GM21723 (cell line): ENCODE results near the gene FRMPD4.
"Not testable (repeated sequence)": the region's sequence is repeated elsewhere in the genome, so short reads cannot be mapped to it uniquely, and the experiment has no call there.

Experiments
- ATAC-seq: cut with Tn5 transposase; IDR thresholded peaks from one replicate; pipeline ENCODE4 v1.9.1; 2021; ENCODE audit warnings: mild to moderate bottlenecking, moderate library complexity; ENCODE audit not compliant: unreplicated experiment

FRMPD4 gene

DNA sequence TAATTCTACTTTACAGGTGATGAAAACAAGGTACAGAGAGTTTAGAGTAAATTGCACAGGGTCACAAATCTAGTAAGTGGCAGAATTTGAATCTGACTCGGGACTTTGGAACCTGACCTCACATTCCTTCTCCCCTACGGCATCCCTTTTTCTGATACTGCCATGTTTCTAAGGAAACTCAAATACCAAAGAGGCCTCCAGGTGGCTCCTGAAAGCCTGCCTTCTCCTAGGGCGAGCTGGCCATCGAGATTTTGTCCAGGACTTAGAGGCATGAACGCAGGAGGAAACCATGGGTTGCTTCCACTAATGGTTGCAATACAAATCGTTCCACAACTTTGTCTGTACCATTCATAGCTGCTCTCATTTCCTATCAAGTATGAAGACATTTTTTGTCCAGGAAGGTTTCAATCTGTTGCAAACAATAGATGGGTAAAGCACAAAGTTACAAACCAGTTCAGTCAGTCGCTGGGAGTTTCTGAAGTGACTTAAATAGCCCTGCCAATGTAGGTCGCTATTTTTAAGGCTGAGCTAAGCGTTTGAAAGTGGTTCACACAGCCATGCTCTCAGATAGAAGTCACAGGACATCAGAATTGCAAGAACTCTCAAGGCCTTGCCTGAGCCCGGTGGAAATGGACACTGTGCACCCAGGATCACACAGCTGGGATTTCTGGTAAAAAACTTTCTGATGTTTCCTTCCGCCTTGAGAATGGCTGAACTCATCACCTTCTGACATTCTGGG lies 356.3 kb downstream of the FRMPD4 start:
- no peak for ATAC-seq

DNA sequence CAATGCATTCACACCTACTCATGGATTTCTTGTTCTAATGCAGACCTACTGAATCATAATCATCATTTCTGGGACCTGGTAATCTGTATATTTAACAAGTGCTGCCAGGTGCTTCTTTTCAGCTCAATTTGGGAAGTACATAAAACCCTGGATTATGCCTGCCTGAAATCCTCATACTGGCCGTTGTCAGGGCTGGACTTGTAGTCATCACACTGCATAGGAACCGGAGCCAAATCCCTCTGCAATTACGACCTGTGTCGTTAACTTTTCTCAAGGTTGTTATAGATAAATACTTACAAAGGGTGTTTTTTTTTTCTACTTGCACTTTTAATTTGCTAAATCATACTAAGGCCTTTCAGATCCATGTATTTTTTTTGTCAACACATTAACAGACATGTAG lies 358.1 kb downstream of the FRMPD4 start:
- ATAC-seq = no peak

DNA sequence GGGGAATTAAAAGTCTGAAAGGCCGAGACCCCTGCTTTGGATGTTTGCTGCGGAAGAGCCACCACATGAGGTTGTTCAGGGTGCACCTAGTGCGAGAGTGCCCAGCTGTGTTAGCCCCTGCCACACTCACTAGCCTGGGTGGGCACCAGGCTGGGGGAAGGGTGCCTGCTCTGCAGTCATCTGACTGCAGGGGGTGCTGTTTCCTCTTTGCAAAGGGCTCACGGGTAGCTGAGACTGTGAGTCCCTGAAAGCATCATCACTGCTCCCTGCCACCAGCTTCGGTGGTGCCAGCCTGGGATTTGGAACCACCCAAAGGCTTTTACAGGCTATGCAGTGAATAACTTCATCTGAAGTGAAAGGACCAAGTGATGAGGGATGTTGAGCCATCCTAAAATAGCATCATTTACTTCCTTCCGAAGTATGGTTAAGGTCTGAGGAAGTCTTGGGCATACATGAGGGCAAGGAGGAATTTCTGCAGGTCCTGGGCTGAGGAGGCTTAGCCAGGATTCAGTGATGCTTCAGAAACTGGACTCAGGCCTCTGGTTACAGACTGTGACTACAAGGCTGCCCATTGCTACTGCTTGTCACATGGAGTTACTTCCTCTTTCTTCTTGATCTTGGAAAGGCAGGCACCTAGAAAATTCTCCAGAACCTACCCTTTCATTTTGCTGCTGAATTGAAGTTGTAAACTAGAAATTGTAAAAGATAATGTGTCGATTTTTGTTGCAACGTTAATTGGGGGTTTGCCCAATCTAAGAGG lies 359.7 kb downstream of the FRMPD4 start:
- no peak for ATAC-seq

DNA sequence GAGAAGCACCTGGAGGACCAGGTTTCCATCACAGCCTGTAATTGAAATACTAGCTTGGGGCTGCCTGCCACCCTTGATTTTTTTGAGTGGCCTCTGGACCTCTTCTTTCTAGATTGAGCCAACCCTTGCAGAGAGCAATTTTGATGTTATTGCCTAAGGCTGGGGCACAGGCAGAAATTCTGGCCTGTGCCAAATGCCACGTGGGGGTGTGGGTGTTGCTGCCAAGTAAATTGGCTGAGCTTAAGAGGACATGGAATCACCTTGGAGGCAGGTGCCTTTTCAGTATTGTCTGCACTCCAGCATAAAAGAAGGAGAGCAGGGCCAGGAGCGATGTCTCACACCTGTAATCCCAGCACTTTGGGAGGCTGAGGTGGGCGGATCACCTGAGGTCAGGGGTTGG lies 366.9 kb downstream of the FRMPD4 start:
- no peak for ATAC-seq

DNA sequence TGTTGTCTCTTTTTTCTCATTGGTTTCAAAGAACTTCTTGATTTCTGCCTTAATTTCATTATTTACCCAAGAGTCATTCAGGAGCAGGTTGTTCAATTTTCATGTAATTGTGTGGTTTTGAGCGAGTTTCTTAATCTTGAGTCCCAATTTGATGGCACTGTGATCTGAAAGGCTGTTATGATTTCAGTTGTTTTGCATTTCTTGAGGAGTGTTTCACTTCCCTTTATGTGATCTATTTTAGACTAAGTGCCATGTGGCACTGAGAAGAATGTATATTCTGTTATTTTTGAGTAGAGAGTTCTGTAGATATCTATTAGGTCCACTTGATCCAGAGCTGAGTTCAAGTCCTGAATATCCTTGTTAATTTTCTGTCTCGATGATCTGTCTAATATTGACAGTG lies 377.1 kb downstream of the FRMPD4 start:
- peak; percentile 93 for ATAC-seq

DNA sequence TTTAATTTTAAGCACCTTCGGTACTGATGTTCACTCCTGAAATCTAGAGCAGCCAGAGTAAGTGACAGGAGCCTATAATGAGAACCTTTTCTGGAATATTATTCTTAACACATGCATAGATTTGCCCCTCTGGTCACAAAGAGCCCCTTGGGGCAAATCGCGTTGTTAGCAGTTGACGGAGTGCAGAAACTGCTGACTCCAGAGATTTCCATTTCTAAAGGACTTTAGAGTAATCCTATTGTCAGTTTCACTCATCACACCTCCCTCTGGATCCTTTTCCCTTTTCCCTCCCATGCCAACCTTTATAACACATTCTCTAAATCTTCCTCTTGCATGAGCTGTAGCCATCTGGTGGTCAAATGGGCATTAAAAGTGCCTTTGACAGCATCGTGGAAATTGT lies 388.0 kb downstream of the FRMPD4 start:
- ATAC-seq = no peak

DNA sequence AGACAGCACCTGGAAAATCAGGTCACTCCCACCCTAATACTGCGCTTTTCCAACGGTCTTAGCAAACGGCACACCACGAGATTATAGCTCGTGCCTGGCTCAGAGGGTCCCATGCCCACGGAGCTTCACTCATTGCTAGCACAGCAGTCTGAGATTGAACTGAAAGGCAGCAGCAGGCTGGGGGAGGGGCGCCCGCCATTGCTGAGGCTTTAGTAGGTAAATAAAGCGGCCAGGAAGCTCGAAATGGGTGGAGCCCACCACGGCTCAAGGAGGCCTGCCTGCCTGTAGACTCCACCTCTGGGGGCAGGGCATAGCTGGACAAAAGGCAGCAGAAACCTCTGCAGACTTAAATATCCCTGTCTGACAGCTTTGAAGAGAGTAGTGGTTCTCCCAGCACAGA lies 399.8 kb downstream of the FRMPD4 start:
- not testable (repeated sequence) for ATAC-seq

DNA sequence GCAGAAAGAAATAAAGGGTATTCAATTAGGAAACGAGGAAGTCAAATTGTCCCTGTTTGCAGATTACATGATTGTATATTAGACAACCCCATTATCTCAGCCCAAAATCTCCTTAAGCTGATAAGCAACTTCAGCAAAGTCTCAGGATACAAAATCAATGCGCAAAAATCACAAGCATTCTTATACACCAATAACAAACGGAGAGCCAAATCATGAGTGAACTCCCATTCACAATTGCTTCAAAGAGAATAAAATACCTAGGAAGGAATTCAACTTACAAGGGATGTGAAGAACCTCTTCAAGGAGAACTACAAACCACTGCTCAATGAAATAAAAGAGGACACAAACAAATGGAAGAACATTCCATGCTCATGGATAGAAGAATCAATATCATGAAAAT lies 404.0 kb downstream of the FRMPD4 start:
- not testable (repeated sequence) for ATAC-seq

DNA sequence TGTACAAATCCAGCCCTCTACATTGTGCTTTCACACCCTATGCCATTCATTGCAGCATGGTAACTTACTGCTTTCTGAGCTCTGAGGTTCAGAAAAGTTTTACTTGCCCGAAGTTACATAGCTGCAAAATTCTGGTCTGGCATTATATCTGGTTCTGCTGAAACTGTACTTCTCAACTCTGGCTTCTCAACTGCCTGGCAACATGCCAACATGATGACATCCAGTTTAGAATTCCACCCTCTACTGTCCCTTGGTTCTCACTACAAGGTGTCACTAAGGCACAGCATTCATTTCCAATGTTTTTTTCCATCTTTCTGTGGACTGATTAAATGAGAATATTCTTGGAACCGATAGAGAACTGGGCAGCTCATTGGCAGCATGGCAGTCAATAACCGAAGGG lies 410.1 kb downstream of the FRMPD4 start:
- ATAC-seq = no peak

DNA sequence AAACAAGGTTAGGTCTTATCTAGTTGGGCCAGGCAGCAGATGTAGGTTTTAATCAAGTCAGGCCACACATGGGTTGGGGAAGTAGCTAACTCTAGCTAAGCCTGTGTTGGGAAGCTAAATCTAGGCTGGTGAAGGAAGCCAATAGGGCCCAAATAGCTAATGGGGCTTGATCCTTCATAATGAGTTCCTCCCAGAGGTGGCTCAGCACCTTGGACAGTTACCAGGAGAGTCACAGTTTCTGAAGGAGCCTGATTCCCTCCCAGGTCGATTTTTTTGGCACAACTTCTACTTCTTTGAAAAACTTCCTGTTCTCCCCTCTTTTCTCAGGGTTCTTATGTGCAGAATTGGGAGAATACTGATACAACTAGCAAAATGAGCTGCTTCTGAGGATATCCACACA lies 410.5 kb downstream of the FRMPD4 start:
- no peak for ATAC-seq

DNA sequence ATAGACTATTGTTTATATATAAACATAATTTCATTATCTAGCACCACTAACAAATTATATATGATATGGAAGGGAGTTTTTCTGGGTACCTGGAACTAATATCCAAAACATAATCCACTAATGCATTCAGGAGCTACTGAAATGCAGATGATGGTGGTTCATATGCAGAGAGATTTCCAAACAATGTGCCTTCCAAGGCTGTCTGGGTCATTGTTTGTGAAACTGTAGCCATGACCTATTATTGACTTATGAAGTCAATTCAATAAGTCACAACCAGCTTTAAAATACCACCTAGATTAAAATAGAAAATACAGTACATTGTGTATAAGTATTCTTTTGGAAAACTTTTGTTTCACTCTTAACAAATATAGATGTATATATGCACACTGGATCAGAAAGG lies 415.9 kb downstream of the FRMPD4 start:
- ATAC-seq = no peak

DNA sequence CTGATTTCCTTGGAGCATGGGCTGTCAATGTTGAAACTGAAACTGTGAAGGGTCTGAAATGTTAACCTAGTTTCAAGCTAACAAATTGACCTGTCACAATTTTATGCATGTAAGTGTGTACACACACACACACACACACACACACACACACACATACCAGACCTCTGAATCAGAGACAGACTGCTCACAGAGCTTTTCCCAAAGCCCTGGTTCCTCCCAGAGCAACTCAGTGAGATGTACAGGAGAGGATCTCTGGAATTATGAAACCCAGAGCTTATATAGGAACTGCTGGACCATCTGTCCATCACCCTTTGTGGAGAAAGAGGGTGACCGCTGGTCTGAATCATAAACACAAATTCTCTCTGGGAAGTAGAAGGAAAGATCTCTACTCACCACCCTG lies 424.8 kb downstream of the FRMPD4 start:
- ATAC-seq = no peak

DNA sequence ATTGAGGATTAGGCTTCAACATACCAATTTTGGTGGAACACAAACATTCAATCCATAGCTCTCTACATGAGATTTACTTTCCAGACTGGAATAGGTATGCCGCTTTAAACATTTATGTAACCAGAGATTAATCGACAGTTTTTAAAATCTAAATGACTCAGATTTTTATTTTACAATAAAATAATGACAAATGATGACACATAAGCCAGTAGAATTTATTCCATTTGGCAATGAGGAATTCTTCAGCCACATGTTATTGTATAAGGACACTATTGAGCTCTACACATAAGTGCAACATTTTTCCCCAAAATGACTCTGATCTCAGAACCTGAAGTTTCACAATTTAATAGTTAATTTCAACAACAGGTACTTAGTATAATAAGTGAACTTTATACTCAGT lies 425.9 kb downstream of the FRMPD4 start:
- ATAC-seq = no peak

DNA sequence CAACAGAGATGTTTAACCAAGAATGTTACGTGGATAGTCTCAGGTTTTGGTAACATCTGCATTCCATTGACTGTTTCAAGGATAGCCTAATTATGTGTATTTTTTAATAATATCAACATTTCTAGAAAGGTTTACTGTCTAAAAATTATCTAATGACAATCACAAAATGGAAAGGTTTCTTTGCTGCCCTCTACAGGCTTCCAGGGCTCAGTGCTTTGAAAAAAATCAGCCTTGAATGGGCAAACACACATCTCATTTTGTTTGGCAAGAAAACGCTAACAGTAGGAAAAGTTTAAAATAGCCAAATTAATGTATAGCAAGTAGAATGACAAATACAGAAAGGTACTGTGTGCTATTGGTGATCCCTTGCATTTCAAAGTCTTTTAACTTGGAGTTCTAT lies 429.6 kb downstream of the FRMPD4 start:
- no peak for ATAC-seq

DNA sequence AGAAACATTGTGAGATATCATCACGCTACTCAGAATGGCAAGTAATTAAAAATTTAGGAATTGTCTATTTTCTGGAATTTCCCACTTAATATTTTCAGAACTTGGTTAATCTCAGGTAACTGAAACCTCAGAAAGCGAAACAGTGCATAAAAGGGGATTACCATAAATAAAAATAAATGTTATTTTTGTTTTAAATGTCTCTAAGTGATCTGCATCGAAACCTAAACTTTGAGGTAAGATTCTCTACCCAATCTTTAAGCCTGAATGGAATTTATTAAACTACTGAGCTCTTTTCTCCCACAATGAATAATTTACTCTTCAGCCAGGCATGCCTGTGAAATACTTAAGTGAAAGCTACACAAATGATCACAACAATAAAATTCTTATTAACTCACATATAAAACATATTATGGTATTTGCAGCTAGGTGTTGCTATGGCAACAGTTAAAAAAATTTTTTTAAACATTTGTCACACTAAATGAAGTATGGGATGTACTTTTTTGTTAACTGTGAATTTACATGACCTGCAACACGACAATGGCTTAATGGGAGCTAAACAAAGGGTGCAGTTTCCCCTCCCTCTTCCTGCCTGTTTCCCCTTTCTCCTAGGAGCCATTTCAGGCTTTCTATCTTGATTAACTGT lies 432.7 kb downstream of the FRMPD4 start:
- ATAC-seq = no peak

DNA sequence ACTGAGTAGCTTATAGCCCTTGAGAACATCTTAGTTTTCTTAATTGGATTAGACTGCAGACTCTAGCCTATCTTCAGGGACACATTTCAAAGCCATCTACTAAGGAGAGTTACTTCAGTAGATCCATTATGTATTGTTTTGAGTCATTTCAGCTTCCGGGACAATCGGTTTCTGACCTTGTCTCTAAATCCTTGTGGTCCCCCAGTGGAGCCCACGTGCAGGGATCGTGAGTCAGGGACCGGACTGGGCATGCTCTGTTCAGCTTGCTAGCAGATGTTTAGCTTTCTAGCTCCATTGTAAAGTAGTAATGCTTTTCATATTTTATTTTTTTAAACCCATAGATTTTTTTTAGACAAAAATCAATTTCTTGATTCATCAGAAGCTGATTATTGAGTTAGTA lies 441.0 kb downstream of the FRMPD4 start:
- no peak for ATAC-seq

DNA sequence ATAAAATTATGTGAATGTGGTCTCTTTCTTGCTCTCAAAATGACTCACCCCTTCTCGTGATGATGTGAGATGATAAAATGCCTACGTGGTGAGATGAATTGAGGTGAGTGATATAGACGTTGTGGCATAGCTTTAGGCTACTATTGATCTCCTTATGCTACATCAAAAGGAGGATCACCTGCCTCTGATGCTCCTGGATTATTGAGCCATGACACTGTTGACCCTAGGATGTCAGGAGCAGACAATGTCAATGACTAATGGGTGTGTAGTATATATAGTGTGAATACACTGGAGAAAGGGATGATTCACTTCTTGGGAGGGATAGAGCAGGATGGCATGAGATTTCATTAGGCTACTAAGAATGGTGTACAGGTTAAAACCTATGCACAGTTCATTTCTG lies 442.3 kb downstream of the FRMPD4 start:
- ATAC-seq = no peak

DNA sequence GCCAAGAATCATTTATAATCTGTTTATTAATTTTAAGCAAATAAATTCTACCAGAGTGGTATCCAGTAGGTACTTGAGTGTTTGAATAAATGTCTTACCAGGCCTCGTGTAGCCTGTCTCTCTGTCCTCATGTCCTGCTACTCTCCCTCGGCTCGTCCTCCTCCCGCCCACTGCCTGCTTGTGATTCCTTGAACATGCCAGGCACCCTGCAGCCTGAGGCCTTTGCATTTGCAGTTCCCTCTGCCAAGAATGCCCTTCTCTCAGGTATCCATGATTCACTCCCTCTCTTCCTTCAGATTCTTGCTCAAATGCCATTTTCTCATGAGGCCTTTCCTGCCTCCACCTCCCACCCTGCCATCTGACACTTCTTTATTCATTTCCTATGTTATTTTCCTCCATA lies 443.3 kb downstream of the FRMPD4 start:
- ATAC-seq = no peak

DNA sequence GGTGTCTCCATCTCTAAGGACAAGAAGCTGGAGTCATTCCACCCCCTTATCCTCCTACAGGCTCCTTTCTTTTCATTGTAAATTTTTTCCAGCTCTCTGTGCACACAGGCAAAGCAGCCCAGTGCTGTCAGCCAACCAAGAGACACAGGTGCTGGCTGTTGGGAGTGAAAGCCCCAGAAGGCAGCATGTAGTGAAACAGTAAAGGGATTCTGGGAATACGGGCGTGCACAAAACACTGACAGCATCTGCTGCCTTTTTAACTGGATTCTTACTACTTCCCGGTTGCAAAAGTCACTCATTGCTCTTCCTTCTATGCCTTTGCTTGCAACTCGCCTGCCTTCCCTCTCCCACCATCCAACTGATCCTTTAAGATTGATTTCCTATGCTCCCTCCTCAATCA lies 444.4 kb downstream of the FRMPD4 start:
- no peak for ATAC-seq

DNA sequence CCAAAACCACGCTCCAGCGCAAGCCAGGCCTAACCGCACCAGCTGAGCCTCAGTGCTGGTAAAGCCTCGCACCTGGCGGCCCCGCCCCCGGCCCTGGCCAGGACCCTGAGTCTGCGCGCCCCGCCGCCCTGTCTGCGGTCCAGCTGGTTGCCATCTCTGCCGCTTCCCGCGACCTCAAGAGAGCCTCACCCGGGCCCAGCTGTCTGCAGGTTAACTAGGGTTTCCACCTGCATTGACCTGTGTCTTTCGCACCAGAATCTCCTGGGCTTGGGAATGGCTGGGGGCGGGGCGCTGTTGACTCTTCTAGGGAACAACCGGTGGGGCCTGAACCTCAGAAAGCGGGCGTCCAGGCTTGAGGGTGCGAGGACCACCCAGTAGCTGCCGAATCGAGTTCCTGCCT lies 445.3 kb downstream of the FRMPD4 start:
- ATAC-seq = no peak

DNA sequence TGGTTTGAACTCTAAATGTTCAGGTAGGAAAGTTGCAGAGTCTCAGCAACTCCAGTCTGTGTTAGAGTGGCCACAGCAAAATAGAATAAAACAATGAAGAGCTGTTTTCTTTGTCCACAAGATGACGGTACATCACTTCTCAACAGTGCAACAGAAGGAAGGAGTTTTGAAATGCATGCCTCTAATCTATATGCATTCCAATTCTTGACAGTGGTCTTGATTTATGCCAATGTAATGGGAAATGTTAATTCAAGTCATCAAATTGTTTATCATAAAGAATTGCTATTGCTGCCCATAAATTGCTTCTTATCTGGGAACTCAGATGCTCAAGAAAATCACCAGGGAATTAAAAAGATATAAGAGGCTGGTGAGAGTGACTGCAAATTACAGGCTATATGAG lies 457.4 kb downstream of the FRMPD4 start:
- ATAC-seq = no peak

DNA sequence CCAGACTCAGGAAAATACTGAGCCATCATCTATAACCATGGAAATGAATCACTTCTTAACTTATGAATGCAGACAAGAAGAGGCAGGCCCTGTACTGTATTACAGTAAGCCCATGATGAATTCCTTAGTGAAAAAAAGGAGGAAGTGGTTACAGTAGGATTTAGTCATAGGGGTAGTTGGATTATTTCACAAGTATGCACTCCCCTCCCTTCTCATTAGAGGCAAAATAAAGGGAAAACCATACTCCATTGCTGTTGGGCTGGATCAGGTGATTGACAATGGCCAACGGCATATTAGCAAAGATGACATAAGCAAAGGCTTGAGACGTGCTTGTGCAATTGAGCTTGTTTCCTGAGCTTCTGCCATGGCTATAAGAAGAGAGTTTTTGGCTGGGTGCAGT lies 471.8 kb downstream of the FRMPD4 start:
- no peak for ATAC-seq
